Progenitor cell of endocrine pancreas (in vitro differentiated cells): ENCODE measurements around the gene HSD11B1L. TPM values are rescaled to one million over a fixed set of nuclear protein-coding genes. Genes with fewer than 3 reads are reported as not detected.

ENCODE experiments used
- DNase-seq: peaks from one replicate; pipeline ENCODE4 v3.0.0; 2021; ENCODE audit warnings: low spot score; ENCODE audit not compliant: unreplicated experiment
- H3K27ac Mint-ChIP-seq: 2 replicates; pipeline ENCODE4 v1.8.0; 2021; ENCODE audit warnings: mild to moderate bottlenecking, moderate library complexity, mixed read lengths
- H3K27me3 Mint-ChIP-seq: 2 replicates; pipeline ENCODE4 v1.8.0; 2021; ENCODE audit warnings: mixed read lengths
- H3K36me3 Mint-ChIP-seq: 2 replicates; pipeline ENCODE4 v1.8.0; 2022; ENCODE audit warnings: mixed read lengths; ENCODE audit not compliant: insufficient read depth
- H3K4me1 Mint-ChIP-seq: 2 replicates; pipeline ENCODE4 v1.8.0; 2021; ENCODE audit warnings: low read depth, mixed read lengths
- H3K4me3 Mint-ChIP-seq: 2 replicates; pipeline ENCODE4 v1.8.0; 2021; ENCODE audit warnings: low read depth, mild to moderate bottlenecking, moderate library complexity, mixed read lengths
- H3K9me3 Mint-ChIP-seq: 2 replicates; pipeline ENCODE4 v1.8.0; 2021; ENCODE audit warnings: low read depth, mixed read lengths
- total RNA-seq: library from RNA; stranded (reverse); gene quantifications from 2 replicates; pipeline ENCODE4 v1.2.1, GENCODE V29; 2021
- TF ChIP-seq, protein P1 (sequence below): fragments of 200-600 bp; sonication (generic); IDR thresholded peaks from one replicate; pipeline ENCODE4 v1.5.0; 2021; ENCODE audit warnings: antibody characterized with exemption, mild to moderate bottlenecking; ENCODE audit not compliant: unreplicated experiment

The HSD11B1L gene
- total RNA-seq, 1 donor from 2014 or later = 20.1 TPM

DNA sequence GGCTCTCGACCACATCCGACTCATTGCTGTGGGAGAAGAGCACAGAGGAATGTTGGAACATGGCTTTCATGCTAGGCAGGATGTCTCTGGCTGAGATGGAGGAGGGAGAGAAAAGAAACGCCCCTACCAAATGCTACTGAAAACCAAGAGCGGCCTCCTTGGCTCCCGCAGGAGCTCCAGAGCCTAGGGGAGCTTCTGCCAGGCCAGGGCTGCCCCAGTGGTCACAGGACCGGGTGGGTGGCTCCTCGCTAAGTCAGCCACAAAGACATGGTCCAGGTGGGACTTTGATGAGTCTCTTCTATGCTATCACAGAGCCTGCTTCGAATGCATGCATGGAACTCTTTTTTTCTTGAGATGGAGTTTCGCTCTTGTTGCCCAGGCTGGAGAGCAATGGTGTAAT, 32.4 kb downstream of the HSD11B1L start:
- Mint-ChIP-seq H3K9me3 (no peaks in the 10 kb centered on the region), H3K4me3 (no peak overlapping the region), H3K4me1 (no peaks in the 10 kb centered on the region), H3K27ac (peak overlapping the region; percentile 33), H3K27me3 (no peaks in the 10 kb centered on the region), H3K36me3 (peaks cover 4% of the 10 kb centered on the region)
- DNase-seq = no peak
- TF ChIP-seq, protein P1, sequence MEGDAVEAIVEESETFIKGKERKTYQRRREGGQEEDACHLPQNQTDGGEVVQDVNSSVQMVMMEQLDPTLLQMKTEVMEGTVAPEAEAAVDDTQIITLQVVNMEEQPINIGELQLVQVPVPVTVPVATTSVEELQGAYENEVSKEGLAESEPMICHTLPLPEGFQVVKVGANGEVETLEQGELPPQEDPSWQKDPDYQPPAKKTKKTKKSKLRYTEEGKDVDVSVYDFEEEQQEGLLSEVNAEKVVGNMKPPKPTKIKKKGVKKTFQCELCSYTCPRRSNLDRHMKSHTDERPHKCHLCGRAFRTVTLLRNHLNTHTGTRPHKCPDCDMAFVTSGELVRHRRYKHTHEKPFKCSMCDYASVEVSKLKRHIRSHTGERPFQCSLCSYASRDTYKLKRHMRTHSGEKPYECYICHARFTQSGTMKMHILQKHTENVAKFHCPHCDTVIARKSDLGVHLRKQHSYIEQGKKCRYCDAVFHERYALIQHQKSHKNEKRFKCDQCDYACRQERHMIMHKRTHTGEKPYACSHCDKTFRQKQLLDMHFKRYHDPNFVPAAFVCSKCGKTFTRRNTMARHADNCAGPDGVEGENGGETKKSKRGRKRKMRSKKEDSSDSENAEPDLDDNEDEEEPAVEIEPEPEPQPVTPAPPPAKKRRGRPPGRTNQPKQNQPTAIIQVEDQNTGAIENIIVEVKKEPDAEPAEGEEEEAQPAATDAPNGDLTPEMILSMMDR = no peak

DNA sequence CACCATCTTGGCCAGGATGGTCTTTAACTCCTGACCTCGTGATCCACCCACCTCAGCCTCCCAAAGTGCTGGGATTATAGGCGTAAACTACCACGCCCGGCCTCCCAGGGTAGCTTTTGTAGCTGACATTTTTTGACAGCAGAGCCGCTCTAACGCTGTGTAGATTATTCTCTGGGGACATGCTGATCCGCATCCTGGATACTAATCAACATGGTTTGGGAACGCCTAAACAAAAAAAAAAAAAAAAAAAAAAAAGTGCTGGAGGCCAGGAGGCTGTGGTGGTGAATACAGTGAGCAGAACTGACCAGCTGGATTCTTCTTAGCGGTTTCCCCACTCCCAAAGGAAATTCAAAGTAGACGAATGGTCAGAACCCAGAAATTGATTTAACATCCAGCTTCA, 34.0 kb downstream of the HSD11B1L start:
- no peak overlapping the region for H3K27ac Mint-ChIP-seq
- DNase-seq = no peak
- H3K36me3 Mint-ChIP-seq = peaks cover 4% of the 10 kb centered on the region
- H3K27me3 Mint-ChIP-seq = no peaks in the 10 kb centered on the region
- TF ChIP-seq, protein P1 = no peak
- H3K4me3 Mint-ChIP-seq = no peak overlapping the region
- no peaks in the 10 kb centered on the region for H3K9me3 Mint-ChIP-seq
- H3K4me1 Mint-ChIP-seq = peaks cover 10% of the 10 kb centered on the region

DNA sequence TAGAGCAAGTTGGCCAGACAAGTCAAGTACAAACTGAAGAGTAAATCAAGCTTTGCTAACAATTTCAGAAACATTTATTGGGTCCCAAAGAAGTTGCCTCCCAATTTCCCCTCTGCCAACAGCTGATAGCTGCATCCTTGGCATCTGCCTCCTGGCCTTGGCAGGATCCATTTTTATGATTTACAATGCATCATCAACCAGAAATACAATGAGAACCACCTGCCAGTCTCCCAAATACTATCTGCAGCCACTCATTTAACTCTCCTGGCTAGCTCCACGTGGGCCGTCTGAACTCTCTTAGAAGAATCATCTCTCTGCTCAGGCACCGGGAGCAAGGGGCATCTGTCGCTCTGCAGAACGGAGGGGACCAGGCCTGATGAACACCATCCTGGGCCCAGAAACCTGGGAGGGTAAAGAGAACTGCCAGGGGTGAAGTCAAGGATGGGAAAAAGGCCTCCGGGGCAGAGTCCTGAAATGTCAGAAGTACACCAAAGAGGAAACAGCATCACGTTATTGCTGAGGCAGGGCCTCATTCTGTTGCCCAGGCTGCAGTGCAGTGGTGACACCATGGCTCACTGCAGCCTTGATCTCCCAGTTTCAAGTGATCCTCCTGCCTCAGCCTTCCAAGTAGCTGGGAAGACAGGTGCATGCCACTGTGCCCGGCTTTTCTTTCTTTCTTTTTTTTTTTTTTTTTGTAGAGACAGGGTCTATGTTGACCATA, 36.5 kb downstream of the HSD11B1L start:
- Mint-ChIP-seq H3K4me3 (peak overlapping the region; percentile 38), H3K9me3 (no peaks in the 10 kb centered on the region), H3K27me3 (no peaks in the 10 kb centered on the region), H3K4me1 (peaks cover 10% of the 10 kb centered on the region), H3K27ac (peak overlapping the region; percentile 45), H3K36me3 (peaks cover 4% of the 10 kb centered on the region)
- TF ChIP-seq, protein P1 = no peak
- no peak for DNase-seq

DNA sequence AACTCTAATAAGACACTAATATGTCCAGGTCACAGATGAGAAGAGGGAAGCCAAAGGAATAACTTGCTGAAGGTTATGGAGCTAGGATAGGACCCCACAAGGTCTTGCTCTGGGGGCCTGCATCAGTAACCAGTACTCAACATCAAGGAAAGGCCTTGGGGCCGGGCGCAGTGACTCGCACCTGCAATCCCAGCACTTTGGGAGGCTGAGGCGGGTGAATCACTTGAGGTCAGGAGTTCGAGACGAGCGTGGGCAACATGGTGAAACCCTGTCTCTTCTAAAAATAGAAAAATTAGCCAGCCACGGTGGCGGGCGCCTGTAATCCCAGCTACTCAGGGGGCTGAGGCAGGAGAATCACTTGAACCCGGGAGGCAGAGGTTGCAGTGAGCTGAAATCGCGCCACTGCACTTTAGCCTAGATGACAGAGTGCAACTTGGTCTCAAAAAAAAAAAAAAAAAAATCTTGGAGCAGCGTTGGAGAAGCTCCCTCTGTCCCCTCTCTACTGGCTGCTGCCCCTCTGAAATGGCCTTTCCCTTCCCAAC, 37.3 kb downstream of the HSD11B1L start:
- no peaks in the 10 kb centered on the region for H3K9me3 Mint-ChIP-seq
- TF ChIP-seq, protein P1 = no peak
- no peak for DNase-seq
- peak overlapping the region; percentile 95 for H3K27ac Mint-ChIP-seq
- H3K27me3 Mint-ChIP-seq = no peaks in the 10 kb centered on the region
- H3K36me3 Mint-ChIP-seq = peaks cover 4% of the 10 kb centered on the region
- H3K4me3 Mint-ChIP-seq = peak overlapping the region; percentile 93
- H3K4me1 Mint-ChIP-seq = peaks cover 10% of the 10 kb centered on the region

DNA sequence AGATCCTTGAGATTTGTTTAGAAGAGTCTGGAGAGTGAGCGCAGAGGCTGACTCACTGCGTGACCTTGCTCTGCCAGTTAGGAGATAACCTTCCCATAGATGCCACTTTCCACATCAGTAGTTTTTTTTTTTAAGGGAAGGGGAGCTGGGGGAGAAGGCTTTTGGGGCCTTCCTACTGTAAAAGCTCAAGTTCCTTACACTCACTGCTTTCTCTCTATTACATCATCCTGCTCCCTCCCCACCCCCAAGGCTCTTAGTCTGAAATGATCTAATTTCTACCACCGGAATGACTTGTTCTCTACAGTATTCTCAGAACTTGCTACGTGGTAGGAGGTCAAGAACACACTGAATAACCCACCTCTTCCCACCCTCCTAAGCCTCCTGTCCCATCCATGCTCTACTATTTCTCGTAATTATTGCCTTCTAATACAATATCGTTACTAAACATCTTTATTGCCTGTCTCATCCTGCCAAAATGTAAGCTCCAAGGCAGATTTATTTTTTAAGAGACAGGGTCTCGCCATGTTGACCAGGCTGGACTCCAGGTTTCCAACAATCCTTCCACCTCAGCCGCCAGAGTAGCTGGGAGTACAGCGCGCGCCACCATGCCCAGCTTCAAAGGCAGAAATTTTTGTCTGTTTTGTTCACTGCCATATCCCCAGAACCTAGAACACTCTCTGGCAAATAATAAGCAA, 37.9 kb downstream of the HSD11B1L start:
- TF ChIP-seq, protein P1 = no peak
- no peaks in the 10 kb centered on the region for H3K9me3 Mint-ChIP-seq
- peaks cover 2% of the 10 kb centered on the region for H3K36me3 Mint-ChIP-seq
- peaks cover 10% of the 10 kb centered on the region for H3K4me1 Mint-ChIP-seq
- H3K27ac Mint-ChIP-seq = peak overlapping the region; percentile 95
- H3K27me3 Mint-ChIP-seq = no peaks in the 10 kb centered on the region
- no peak for DNase-seq
- peak overlapping the region; percentile 93 for H3K4me3 Mint-ChIP-seq
